Cerebellar cortex (tissue), 1 donor: Measurements from ENCODE around the gene CHMP2A.
"Not testable (repeated sequence)": the region's sequence is repeated elsewhere in the genome, so short reads cannot be mapped to it uniquely, and the experiment has no call there.

Source experiments
- DNase-seq: peaks from one replicate; pipeline ENCODE4 v3.0.0-alpha.2; 2015; ENCODE audit warnings: low spot score

CHMP2A gene

DNA sequence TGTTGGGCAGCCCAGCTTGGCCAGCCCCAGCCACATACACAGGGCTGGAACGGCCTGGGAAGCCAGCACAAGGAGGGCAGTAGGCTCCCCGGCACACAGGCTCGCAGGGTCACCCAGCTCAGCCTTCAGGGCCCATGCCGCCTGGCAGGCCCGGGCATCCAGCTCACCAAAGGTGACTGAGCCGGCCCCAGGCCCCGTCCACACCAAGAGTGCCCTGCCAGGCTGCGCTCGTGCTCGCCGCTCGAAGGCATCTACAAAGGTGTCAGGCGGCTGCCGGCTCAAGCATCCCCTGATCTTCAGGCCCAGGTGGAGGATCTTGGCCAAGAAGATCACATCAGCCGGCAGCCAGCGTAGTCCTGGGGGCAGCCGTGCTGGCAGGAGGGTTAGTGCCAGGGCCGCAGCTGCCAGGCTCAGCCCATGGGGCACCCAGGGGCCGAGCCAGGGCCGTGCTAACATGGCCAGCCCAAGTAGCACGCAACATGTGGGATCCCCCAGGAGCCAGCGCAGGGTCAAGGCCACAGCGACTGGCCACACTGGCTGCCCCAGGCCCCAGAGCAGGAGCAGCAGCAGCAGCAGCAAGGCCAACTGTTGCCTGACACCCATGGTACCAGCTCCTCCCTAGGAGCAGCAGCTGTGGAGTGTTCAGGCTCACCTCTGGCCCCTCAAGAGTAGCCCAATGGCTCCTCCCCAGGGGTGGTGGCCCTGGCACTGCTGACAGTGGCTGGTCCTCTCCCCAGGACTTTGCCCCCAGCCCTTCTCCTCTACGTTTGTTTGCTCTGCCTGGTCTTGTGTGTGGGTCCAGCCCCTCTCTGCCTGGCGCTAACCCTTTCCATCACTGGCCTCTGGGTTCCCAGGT lies 43.3 kb downstream of the CHMP2A start, which contains the start of gene SLC27A5:
Gene SLC27A5 (minus strand): TSS at position 640 of the 856 bp plus-strand sequence. CDS start 37 bp downstream, at position 603.
- no peak for DNase-seq

- no peak for DNase-seq
Observed at GRCh38 chr19:58510084-58510862, 44.6 kb downstream of the CHMP2A start.

- no peak for DNase-seq
Observed at GRCh38 chr19:58509731-58510083, 45.2 kb downstream of the CHMP2A start.

- DNase-seq, result not testable (repeated sequence)
Observed at GRCh38 chr19:58507602-58508223, 47.2 kb downstream of the CHMP2A start.
